ENCODE data around the gene SMIM45.

The SMIM45 gene

GRCh38 chr22:41951898-41952474 is at the start of gene SMIM45:
Gene SMIM45 (plus strand): TSS chr22:41952150.
- no peak for DNase-seq (ENCODE audit: low read depth in 2 of 2, low spot score in 1 of 2)

GRCh38 chr22:41902932-41903421 is 49.0 kb upstream of the SMIM45 start:
- DNase-seq (ENCODE audit: low read depth in 2 of 2, low spot score in 1 of 2) = no peak

- no peak for DNase-seq (ENCODE audit: low read depth in 2 of 2, low spot score in 1 of 2)
These were observed 47.2 kb upstream of the SMIM45 start for GRCh38 chr22:41904450-41905410.

- no peak for DNase-seq (ENCODE audit: low read depth in 2 of 2, low spot score in 1 of 2)
These were observed 46.3 kb upstream of the SMIM45 start for GRCh38 chr22:41905411-41906202.

- no peak for DNase-seq (ENCODE audit: low read depth in 2 of 2, low spot score in 1 of 2)
These were observed 45.1 kb upstream of the SMIM45 start for GRCh38 chr22:41906822-41907221.

- no peak for DNase-seq (ENCODE audit: low read depth in 2 of 2, low spot score in 1 of 2)
These were observed 44.2 kb upstream of the SMIM45 start for GRCh38 chr22:41907436-41908401.

- no peak for DNase-seq (ENCODE audit: low read depth in 2 of 2, low spot score in 1 of 2)
These were observed 43.3 kb upstream of the SMIM45 start for GRCh38 chr22:41908411-41909309.

- no peak for DNase-seq (ENCODE audit: low read depth in 2 of 2, low spot score in 1 of 2)
These were observed 42.5 kb upstream of the SMIM45 start for GRCh38 chr22:41909310-41910049.

- no peak for DNase-seq (ENCODE audit: low read depth in 2 of 2, low spot score in 1 of 2)
These were observed 41.6 kb upstream of the SMIM45 start for GRCh38 chr22:41910050-41911000.

- DNase-seq (ENCODE audit: low read depth in 2 of 2, low spot score in 1 of 2) = no peak
These were observed 40.8 kb upstream of the SMIM45 start for GRCh38 chr22:41911001-41911611.

- no peak for DNase-seq (ENCODE audit: low read depth in 2 of 2, low spot score in 1 of 2)
These were observed 39.5 kb upstream of the SMIM45 start for GRCh38 chr22:41912338-41913039.

GRCh38 chr22:41913040-41913719 is 38.8 kb upstream of the SMIM45 start:
- no peak for DNase-seq (ENCODE audit: low read depth in 2 of 2, low spot score in 1 of 2)

- no peak for DNase-seq (ENCODE audit: low read depth in 2 of 2, low spot score in 1 of 2)
These were observed 38.0 kb upstream of the SMIM45 start for GRCh38 chr22:41913842-41914534.

GRCh38 chr22:41914611-41915034 is 37.3 kb upstream of the SMIM45 start:
- no peak for DNase-seq (ENCODE audit: low read depth in 2 of 2, low spot score in 1 of 2)

Data from stimulated activated CD8-positive, alpha-beta memory T cell treated with anti-CD3 and anti-CD28 coated beads, Interleukin-4, amount 100 ng/mL, for 4 hours (primary cell).